HG03571 (cell line): ENCODE results near the gene SCTR.

Experiments
- ATAC-seq: cut with Tn5 transposase; IDR thresholded peaks from one replicate; pipeline ENCODE4 v1.9.1; 2021; ENCODE audit not compliant: unreplicated experiment

The SCTR gene

DNA sequence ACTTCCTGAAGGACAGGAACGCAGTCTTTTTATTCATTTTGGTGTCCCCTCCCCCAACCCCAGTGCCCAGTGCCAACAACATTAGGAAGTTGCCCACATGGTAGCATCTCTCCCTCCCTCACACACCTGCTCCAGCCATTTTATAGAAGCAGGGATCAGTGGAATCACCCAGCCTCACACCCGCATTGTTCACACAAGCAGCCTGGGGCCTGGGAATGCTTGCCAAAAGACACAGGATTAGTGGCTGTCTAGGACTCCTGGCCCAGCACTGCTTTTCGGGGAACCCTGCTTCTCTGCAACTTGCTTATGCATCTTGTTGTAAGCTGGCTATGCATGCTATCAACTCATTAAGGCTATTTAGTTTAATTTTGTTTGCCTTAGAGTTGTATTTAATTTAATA lies 74.8 kb downstream of the SCTR start:
- no peak for ATAC-seq

DNA sequence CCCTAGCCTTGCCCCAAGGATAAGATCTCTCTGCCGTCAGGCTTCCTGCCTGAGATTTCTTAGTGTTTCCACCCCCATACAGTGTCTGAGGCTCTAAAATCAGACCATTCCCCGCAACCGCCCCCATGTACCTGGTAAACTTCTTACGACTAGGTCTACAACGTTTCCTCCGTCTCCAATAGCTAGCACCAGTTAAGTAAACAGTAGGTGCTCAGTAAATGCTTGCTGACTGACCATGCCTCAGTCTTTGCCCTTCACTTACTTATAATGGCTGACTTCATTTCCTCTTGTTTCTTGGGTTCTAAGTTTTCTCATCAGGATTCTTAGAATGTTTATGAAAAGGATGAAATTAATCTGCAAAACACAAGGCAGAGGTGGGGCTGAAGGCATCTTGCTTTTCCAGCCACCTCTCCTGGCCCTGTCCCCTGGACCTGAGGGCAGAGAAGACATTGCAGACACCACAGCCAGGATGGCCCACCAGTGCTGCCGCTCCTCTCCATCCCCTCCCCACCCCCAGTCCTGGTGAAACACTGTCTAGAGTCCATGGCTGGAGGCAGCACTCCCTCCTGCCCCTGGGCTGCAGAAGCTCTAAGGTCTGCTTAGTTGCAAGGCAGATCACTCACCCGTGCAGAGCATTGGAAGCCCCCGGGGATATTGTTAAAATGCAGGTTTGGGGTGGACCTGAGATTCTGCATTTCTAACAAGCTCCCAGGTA lies 75.7 kb downstream of the SCTR start:
- ATAC-seq = no peak

GRCh38 chr2:119446037-119446436 lies 78.2 kb downstream of the SCTR start:
- no peak for ATAC-seq

DNA sequence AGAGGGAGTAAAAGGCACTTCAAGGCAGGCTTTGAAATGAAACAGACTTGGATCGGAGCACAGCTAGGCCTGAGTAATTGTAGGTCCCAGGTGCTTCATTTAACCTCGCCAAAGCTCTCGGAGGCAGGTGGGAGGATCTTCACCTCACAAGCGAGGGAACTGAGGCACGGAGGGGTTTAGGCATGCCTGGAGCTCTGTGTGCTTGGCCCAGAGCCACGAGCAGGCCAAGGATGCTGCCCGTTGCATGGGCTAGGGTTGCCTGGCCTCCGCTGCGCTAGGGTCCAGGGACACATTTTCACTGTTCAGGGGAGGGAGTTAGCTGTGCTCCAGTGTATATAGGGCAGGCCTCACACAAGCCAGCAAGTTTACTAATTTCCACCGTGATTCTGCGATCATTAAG lies 81.4 kb downstream of the SCTR start:
- no peak for ATAC-seq

DNA sequence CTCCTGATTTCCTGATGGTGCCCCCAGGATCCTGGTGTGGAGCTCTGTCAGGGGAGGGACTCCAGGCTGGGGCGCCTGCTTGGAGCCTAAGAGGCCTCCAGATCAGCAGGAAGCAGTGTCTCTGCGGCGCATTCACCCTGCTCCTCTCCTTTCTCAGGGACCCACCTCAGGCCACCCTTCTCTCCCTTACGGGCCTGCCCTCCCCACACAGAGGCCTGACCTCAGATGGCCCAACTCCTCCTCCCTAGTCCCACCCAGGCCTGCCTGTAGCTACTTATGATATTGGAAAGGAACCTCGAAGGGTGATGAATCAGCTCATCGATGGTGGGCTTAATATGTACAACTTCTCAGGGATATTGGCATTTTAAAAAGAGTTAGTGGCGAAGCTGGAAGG lies 82.1 kb downstream of the SCTR start:
- no peak for ATAC-seq

DNA sequence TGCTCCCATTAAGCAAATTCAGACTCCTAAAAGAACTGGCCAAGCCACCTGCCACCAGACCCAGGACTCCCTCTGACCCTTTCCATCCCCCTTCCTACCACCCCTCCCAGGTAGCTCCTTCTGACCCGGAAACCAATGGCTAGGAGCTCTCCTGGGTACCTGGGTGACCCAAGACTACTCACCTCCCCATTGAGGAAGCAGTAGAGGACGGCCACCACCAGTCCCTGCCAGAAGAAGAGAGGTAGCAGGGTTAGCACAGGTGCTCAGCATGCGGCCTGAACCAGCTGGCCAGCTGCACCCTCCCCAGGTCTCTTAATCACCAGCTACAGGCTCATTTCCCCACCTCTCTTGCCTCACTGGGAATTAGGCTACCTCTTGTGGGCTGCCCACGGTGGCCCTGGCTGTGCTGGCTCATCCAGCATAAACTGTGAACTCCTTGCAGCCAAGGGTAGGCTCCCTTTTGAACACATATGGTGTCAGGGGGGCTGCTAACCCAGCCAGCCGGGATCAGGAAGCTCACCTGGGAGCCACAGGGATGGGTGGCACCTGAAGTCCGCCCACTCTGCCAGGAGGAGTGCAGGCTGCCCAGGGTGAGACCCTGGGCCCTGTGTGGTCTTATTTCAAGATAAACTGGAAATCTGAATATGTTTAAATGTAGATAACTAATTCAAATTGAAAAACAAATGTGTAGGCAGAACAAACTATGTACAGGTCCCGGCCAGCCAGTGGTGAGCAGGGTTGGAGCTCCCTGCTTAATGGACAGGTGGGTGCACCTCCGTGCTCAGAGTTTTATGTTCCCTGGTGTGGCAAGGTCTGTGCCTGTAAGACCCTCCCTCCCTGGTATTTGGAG lies 82.7 kb downstream of the SCTR start:
- no peak for ATAC-seq

GRCh38 chr2:119440873-119441272 lies 83.4 kb downstream of the SCTR start:
- ATAC-seq = no peak

DNA sequence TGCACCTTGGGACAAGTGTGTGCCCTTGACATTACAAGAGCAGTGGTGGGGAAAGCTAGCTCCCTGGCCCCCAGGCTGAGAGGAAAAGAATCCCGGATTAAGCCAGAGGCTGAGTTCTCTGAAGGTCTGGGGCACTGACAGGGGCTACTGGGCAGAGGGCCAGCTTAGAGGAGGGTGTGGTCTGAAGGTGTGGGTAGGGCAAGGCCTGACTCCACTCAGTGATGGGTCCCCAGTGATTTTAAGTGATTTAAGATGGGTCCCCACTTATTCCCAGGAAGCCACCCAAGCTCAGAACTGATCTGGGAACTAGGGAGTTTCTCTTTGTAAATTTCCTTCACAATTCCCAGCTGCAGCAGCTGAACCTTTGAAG lies 83.8 kb downstream of the SCTR start:
- ATAC-seq = no peak

GRCh38 chr2:119439574-119440500 lies 84.4 kb downstream of the SCTR start:
- ATAC-seq = no peak

GRCh38 chr2:119438726-119439284 lies 85.5 kb downstream of the SCTR start:
- no peak for ATAC-seq

DNA sequence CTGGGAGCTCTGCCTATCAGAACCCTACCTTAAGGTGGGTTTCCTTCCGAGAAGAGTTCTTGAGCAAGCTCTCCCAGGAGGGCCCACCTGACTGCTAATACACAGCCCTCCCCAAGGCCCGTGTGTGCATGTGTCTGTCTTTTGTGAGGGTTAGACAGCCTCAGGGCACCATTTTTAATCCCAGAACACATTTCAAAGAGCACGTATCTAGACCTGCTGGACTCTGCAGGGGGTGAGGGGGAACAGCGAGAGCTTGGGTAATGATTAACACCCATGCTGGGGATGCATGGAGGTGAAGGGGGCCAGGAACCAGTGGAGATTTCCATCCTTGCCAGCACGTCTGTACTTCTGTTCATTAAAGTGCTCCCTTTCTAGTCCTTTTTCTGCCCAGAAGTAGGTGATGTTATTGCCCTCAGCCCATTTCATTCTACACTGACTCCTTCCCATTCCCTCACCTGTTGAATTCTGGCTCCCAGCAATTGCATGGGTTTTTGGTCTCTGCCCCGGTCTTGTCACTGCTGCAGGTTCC lies 86.1 kb downstream of the SCTR start:
- ATAC-seq = no peak

- ATAC-seq = no peak
Observed at GRCh38 chr2:119436993-119437772, 87.1 kb downstream of the SCTR start.

DNA sequence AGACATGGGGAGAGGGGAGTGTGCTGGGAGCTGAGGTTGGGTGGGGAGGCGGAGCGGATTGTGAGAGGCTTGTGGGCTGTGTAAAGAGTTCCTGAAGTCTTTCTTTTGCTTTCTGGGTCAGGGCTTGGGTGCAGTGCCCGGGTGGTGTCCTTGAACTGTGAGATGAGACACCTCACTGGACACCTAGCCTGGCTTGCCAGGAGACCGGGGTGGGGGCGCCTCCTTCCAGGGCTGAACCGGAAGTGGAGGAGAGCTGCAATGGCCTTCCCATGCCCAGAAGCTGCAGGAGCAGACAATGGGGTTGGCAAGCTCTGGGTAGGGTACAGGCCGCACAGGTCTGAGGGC lies 88.4 kb downstream of the SCTR start:
- ATAC-seq = no peak

- ATAC-seq = no peak
Observed at GRCh38 chr2:119435081-119435952, 89.0 kb downstream of the SCTR start.

- no peak for ATAC-seq
Observed at GRCh38 chr2:119434664-119435063, 89.6 kb downstream of the SCTR start.

DNA sequence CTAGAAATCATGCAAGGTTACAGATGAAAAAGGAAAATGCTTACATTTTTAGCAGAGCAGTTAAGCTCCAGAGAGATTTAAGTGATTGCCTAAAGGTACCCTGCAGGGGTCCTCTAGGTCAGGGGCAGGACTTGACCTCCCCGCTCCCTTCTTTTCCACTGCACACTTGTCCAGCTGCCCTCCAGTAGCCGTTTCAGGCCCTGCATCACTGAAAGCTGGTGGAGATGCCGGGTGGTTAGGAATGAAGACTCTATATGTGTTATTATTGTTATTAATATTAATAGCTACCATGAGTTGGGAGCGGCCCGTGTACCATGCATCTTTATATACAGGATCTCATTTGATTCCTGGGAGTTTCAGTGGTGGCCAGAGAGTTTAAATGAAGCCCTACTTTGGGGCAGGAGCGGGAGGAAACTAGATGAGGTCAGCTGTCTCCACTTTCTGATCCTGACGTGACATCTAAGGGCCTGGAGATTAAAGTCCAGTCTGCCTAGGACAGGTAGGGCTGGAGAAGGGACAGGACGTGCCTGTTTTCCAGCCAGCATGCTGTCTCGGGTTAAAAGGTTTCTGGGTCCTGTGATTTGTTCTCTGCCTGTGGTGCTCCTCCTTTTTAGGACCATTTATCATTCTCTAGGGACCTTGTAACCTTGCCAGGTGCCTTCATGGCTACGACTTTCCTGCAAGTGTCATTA lies 90.5 kb downstream of the SCTR start:
- no peak for ATAC-seq

- no peak for ATAC-seq
Observed at GRCh38 chr2:119432851-119433522, 91.3 kb downstream of the SCTR start.
